Lower lobe of right lung (tissue), 2 donors: Measurements from ENCODE around the gene BTBD18. TPM values are rescaled to one million over a fixed set of nuclear protein-coding genes. Genes with fewer than 3 reads are reported as not detected.
A peak's percentile ranks its signal among the peaks of the same experiment; 100 is the strongest.

Experiments used
- ATAC-seq, 2 donors: fragments of 200-7000 bp; cut with Tn5 transposase; one replicate each; pipeline ENCODE4 v1.9.1; 2020 to 2022; ENCODE audit warnings: mild to moderate bottlenecking in 2 of 2, moderate library complexity in 2 of 2
- DNase-seq: peaks from one replicate; pipeline ENCODE4 v3.0.0-alpha.2; 2020
- H3K27ac ChIP-seq: fragments of 200-600 bp; one replicate; pipeline ENCODE4 v1.8.0; 2022
- H3K27me3 ChIP-seq: fragments of 200-600 bp; one replicate; pipeline ENCODE4 v1.8.0; 2022; ENCODE audit warnings: low read depth
- H3K36me3 ChIP-seq: fragments of 200-600 bp; one replicate; pipeline ENCODE4 v1.8.0; 2022; ENCODE audit warnings: mild to moderate bottlenecking
- H3K4me1 ChIP-seq: fragments of 200-600 bp; one replicate; pipeline ENCODE4 v1.8.0; 2022
- H3K4me3 ChIP-seq: fragments of 200-600 bp; one replicate; pipeline ENCODE4 v1.8.0; 2022; ENCODE audit warnings: mild to moderate bottlenecking
- H3K9me3 ChIP-seq: fragments of 200-600 bp; one replicate; pipeline ENCODE4 v1.8.0; 2022
- CTCF ChIP-seq: fragments of 200-600 bp; IDR thresholded peaks from one replicate; pipeline ENCODE4 v1.8.0; 2022; ENCODE audit warnings: antibody characterized with exemption, mild to moderate bottlenecking
- intact Hi-C: fragments of 100-400 bp; cut with DNase I; formaldehyde crosslinking; loops from one replicate; pipeline ENCODE4 v1.11.0; 2022
- total RNA-seq: library from RNA; stranded (reverse); fragmentation: NEBNext Ultra II Directional; extraction: Animal tissue kit (Norgen Biotek cat#: 25700); gene quantifications from one replicate; pipeline ENCODE4 v1.2.1, GENCODE V29; 2021
- donor health status: DM: no; HTN: yes; CAD: no; lungs with severe emphysema.

BTBD18 gene
- total RNA-seq, 1 donor from 2014 or later, result not detected

GRCh38 chr11:57779276-57779675 is 27.7 kb upstream of the BTBD18 start:
- no peaks in the 10 kb centered on the region for H3K9me3 ChIP-seq
- H3K36me3 ChIP-seq, result peaks cover 5% of the 10 kb centered on the region
- H3K4me1 ChIP-seq, result peaks cover 99% of the 10 kb centered on the region
- H3K27me3 ChIP-seq, result no peaks in the 10 kb centered on the region
- intact Hi-C loops, result no loop called here
- peak overlapping the region; percentile 89 for H3K27ac ChIP-seq
- H3K4me3 ChIP-seq, result peak overlapping the region; percentile 19
- ATAC-seq (peak; percentile 23 to 24), DNase-seq (no peak)
- TF ChIP-seq CTCF, result no peak

- TF ChIP-seq CTCF, result no peak
- intact Hi-C loops, result no loop called here
- peak overlapping the region; percentile 33 for H3K4me3 ChIP-seq
Observed at GRCh38 chr11:57778318-57779037, 26.9 kb upstream of the BTBD18 start.

GRCh38 chr11:57777969-57778317 is 26.3 kb upstream of the BTBD18 start:
- Histone ChIP-seq H3K4me1 (peaks cover 100% of the 10 kb centered on the region), H3K9me3 (no peaks in the 10 kb centered on the region), H3K27ac (peak overlapping the region; percentile 89), H3K36me3 (peaks cover 5% of the 10 kb centered on the region), H3K27me3 (no peaks in the 10 kb centered on the region), H3K4me3 (peak overlapping the region; percentile 33)
- no peak for TF ChIP-seq CTCF
- no peak for ATAC-seq
- DNase-seq, result no peak
- intact Hi-C loops, result no loop called here

More at GRCh38 chr11:57778318-57779037, 26.9 kb upstream of the BTBD18 start:
- Histone ChIP-seq H3K9me3 (no peaks in the 10 kb centered on the region), H3K36me3 (peaks cover 5% of the 10 kb centered on the region), H3K27me3 (no peaks in the 10 kb centered on the region), H3K4me1 (peaks cover 100% of the 10 kb centered on the region), H3K27ac (peak overlapping the region; percentile 89)
- ATAC-seq (peak; percentile 88 to 94), DNase-seq (peak; percentile 93)

GRCh38 chr11:57776577-57777210 is 25.1 kb upstream of the BTBD18 start:
- no peak for ATAC-seq
- no peak for TF ChIP-seq CTCF
- H3K4me1 ChIP-seq, result peaks cover 100% of the 10 kb centered on the region
- no peaks in the 10 kb centered on the region for H3K27me3 ChIP-seq
- peak overlapping the region; percentile 89 for H3K27ac ChIP-seq
- intact Hi-C loops, result no loop called here
- H3K9me3 ChIP-seq, result no peaks in the 10 kb centered on the region
- H3K4me3 ChIP-seq, result peak overlapping the region; percentile 15
- peaks cover 5% of the 10 kb centered on the region for H3K36me3 ChIP-seq
- no peak for DNase-seq

- ATAC-seq (peak; percentile 62), DNase-seq (peak; percentile 58)
- H3K4me3 ChIP-seq, result peak overlapping the region; percentile 15
- intact Hi-C loops, result no loop called here
- peaks cover 2% of the 10 kb centered on the region for H3K36me3 ChIP-seq
- H3K27me3 ChIP-seq, result no peaks in the 10 kb centered on the region
- peaks cover 99% of the 10 kb centered on the region for H3K4me1 ChIP-seq
- TF ChIP-seq CTCF, result no peak
- H3K9me3 ChIP-seq, result no peaks in the 10 kb centered on the region
- H3K27ac ChIP-seq, result peak overlapping the region; percentile 89
Observed at GRCh38 chr11:57776031-57776521, 24.5 kb upstream of the BTBD18 start.
